Thymus (tissue), 14 donors: ENCODE measurements around the gene SHKBP1. TPM values are rescaled to one million over a fixed set of nuclear protein-coding genes. Genes with fewer than 3 reads are reported as not detected.

Source experiments
- DNase-seq, 9 donors: peaks; one replicate each; pipeline ENCODE4 v3.0.0-alpha.2; 2013; ENCODE audit warnings: low spot score in 9 of 9, low read depth in 6 of 9, missing footprints in 1 of 9
- H3K27ac ChIP-seq, 2 donors: one replicate each; pipeline ENCODE4 v1.5.1; 2013; ENCODE audit warnings: control low read depth in 1 of 2, low read depth in 1 of 2, low read length in 1 of 2, mild to moderate bottlenecking in 1 of 2, moderate library complexity in 1 of 2
- H3K27me3 ChIP-seq, 2 donors: one replicate each; pipeline ENCODE4 v1.5.1; 2013; ENCODE audit warnings: low read length in 1 of 2; ENCODE audit not compliant: control insufficient read depth in 2 of 2, insufficient read depth in 1 of 2
- H3K36me3 ChIP-seq, 2 donors: one replicate each; pipeline ENCODE4 v1.5.1; 2013; ENCODE audit warnings: low read length in 1 of 2, mild to moderate bottlenecking in 1 of 2, moderate library complexity in 1 of 2; ENCODE audit not compliant: control insufficient read depth in 2 of 2, insufficient read depth in 2 of 2
- H3K4me1 ChIP-seq, 2 donors: one replicate each; pipeline ENCODE4 v1.5.1; 2013; ENCODE audit warnings: low read length in 2 of 2; ENCODE audit not compliant: control insufficient read depth in 2 of 2, insufficient read depth in 2 of 2
- H3K4me3 ChIP-seq, 2 donors: one replicate each; pipeline ENCODE4 v1.5.1; 2013; ENCODE audit warnings: low read length in 2 of 2, control low read depth in 1 of 2, mild to moderate bottlenecking in 1 of 2
- H3K9me3 ChIP-seq, 2 donors: one replicate each; pipeline ENCODE4 v1.5.1; 2013; ENCODE audit warnings: low read length in 1 of 2, mild to moderate bottlenecking in 1 of 2; ENCODE audit not compliant: control insufficient read depth in 2 of 2, insufficient read depth in 1 of 2
- WGBS: extraction: QIAGEN DNeasy Blood & Tissue Kit; methylation state at CpG from one replicate; pipeline ENCODE4 v1.1.7; 2013; 5-methylcytosine and 5-hydroxymethylcytosine counted together
- long read RNA-seq, 10 donors: transcript quantifications; one replicate each; lab custom pipeline, GENCODE V29; 2026
- polyA plus RNA-seq: library from polyadenylated mRNA; stranded (reverse); fragments of 200-250 nt; gene quantifications from one replicate; pipeline ENCODE4 v1.2.3, GENCODE V29; 2013
- total RNA-seq: library from RNA; stranded (reverse); fragments of 120-200 nt; gene quantifications from one replicate; pipeline ENCODE4 v1.2.4, GENCODE V29; 2013
- donor health status: healthy.

The SHKBP1 gene
- 33.1 TPM for total RNA-seq
- polyA plus RNA-seq = 117 TPM
- long read RNA-seq, donor 1, partial matches to known transcripts = 0 of 1 reads
- long read RNA-seq, donor 1, other reads (novel, unspliced or antisense) = 0 of 1 reads
- long read RNA-seq, donor 2, transcript SHKBP1-201 (18 exons, 2,363 nt) = major isoform, 47 of 63 reads
- long read RNA-seq, donor 2, partial matches to known transcripts = 9 of 63 reads
- long read RNA-seq, donor 2, other reads (novel, unspliced or antisense) = 0 of 63 reads
- long read RNA-seq, donor 3, transcript SHKBP1-201 (18 exons, 2,363 nt) = major isoform, 16 of 17 reads
- long read RNA-seq, donor 3, partial matches to known transcripts = 0 of 17 reads
- long read RNA-seq, donor 3, other reads (novel, unspliced or antisense) = 0 of 17 reads
- long read RNA-seq, donor 4, partial matches to known transcripts = 6 of 12 reads
- long read RNA-seq, donor 4, other reads (novel, unspliced or antisense) = 0 of 12 reads
- long read RNA-seq, donor 5, transcript SHKBP1-201 (18 exons, 2,363 nt) = major isoform, 22 of 26 reads
- long read RNA-seq, donor 5, partial matches to known transcripts = 0 of 26 reads
- long read RNA-seq, donor 5, other reads (novel, unspliced or antisense) = 0 of 26 reads
- long read RNA-seq, donor 6, transcript SHKBP1-201 (18 exons, 2,363 nt) = major isoform, 6 of 6 reads
- long read RNA-seq, donor 6, partial matches to known transcripts = 0 of 6 reads
- long read RNA-seq, donor 6, other reads (novel, unspliced or antisense) = 0 of 6 reads
- long read RNA-seq, donor 7, transcript SHKBP1-201 (18 exons, 2,363 nt) = major isoform, 8 of 8 reads
- long read RNA-seq, donor 7, partial matches to known transcripts = 0 of 8 reads
- long read RNA-seq, donor 7, other reads (novel, unspliced or antisense) = 0 of 8 reads
- long read RNA-seq, donor 8, transcript SHKBP1-201 (18 exons, 2,363 nt) = major isoform, 7 of 7 reads
- long read RNA-seq, donor 8, partial matches to known transcripts = 0 of 7 reads
- long read RNA-seq, donor 8, other reads (novel, unspliced or antisense) = 0 of 7 reads
- long read RNA-seq, donor 9, transcript SHKBP1-201 (18 exons, 2,363 nt) = major isoform, 6 of 10 reads
- long read RNA-seq, donor 9, partial matches to known transcripts = 0 of 10 reads
- long read RNA-seq, donor 9, other reads (novel, unspliced or antisense) = 0 of 10 reads
- long read RNA-seq, donor 10, transcript SHKBP1-201 (18 exons, 2,363 nt) = major isoform, 14 of 16 reads
- long read RNA-seq, donor 10, partial matches to known transcripts = 0 of 16 reads
- long read RNA-seq, donor 10, other reads (novel, unspliced or antisense) = 0 of 16 reads

- Histone ChIP-seq H3K4me3 (peak within 1 kb of the TSS; percentile 88 to 89), H3K36me3 (peaks cover 19 to 20% of the 10 kb centered on the region in 2 donors), H3K4me1 (peaks cover 14 to 23% of the 10 kb centered on the region in 2 donors), H3K9me3 (no peaks in the 10 kb centered on the region), H3K27me3 (peaks cover 1 to 3% of the 10 kb centered on the region in 2 donors), H3K27ac (peak within 1 kb of the TSS; percentile 62 to 74)
- 4% methylated on average over 53 of the region's 55 CpGs for WGBS
- peak; percentile 89 to 98 (median 93) for DNase-seq
Measured at GRCh38 chr19:40576585-40577451, at the start of gene SHKBP1. SHKBP1 (plus strand) TSS chr19:40576873; CDS start chr19:40576900, 27 bp downstream.

GRCh38 chr19:40528078-40528477, 48.6 kb upstream of the SHKBP1 start:
- Histone ChIP-seq H3K9me3 (no peaks in the 10 kb centered on the region), H3K4me1 (peaks cover 11 to 13% of the 10 kb centered on the region in 2 donors), H3K27ac (no peak overlapping the region), H3K4me3 (no peak overlapping the region), H3K27me3 (peaks cover 20 to 57% of the 10 kb centered on the region in 2 donors), H3K36me3 (no peaks in the 10 kb centered on the region)
- WGBS = 96% methylated on average over 6 of the region's 6 CpGs
- no peak for DNase-seq

GRCh38 chr19:40528533-40529092, 48.1 kb upstream of the SHKBP1 start:
- H3K4me1 ChIP-seq = peaks cover 7 to 13% of the 10 kb centered on the region in 2 donors
- peak overlapping the region in 1 of 2 donors; percentile 7 for H3K27ac ChIP-seq
- no peaks in the 10 kb centered on the region for H3K9me3 ChIP-seq
- H3K4me3 ChIP-seq = no peak overlapping the region
- peaks cover 20 to 52% of the 10 kb centered on the region in 2 donors for H3K27me3 ChIP-seq
- no peak for DNase-seq
- H3K36me3 ChIP-seq = no peaks in the 10 kb centered on the region
- 75% methylated on average over 14 of the region's 14 CpGs for WGBS

- Histone ChIP-seq H3K36me3 (no peaks in the 10 kb centered on the region), H3K27me3 (peaks cover 22 to 52% of the 10 kb centered on the region in 2 donors), H3K4me1 (peaks cover 7 to 13% of the 10 kb centered on the region in 2 donors), H3K4me3 (peak overlapping the region; percentile 27 to 34), H3K27ac (peak overlapping the region in 1 of 2 donors; percentile 7), H3K9me3 (peaks cover 0 to 5% of the 10 kb centered on the region in 2 donors)
- 3% methylated on average over 54 of the region's 54 CpGs for WGBS
- peak; percentile 65 to 95 (median 86) for DNase-seq
Measured at GRCh38 chr19:40529093-40529954, 47.3 kb upstream of the SHKBP1 start.

GRCh38 chr19:40530091-40530901, 46.4 kb upstream of the SHKBP1 start:
- peaks cover 19 to 50% of the 10 kb centered on the region in 2 donors for H3K27me3 ChIP-seq
- peak overlapping the region in 1 of 2 donors; percentile 34 for H3K4me3 ChIP-seq
- 4% methylated on average over 74 of the region's 75 CpGs for whole genome bisulfite sequencing
- H3K27ac ChIP-seq = no peak overlapping the region
- H3K9me3 ChIP-seq = peaks cover 0 to 6% of the 10 kb centered on the region in 2 donors
- peaks cover 7 to 13% of the 10 kb centered on the region in 2 donors for H3K4me1 ChIP-seq
- no peaks in the 10 kb centered on the region for H3K36me3 ChIP-seq
- DNase-seq = peak in 3 of 9 donors; percentile 26 to 42 (median 34)

- DNase-seq = no peak
- H3K4me1 ChIP-seq = peaks cover 7 to 13% of the 10 kb centered on the region in 2 donors
- H3K4me3 ChIP-seq = no peak overlapping the region
- peaks cover 19 to 39% of the 10 kb centered on the region in 2 donors for H3K27me3 ChIP-seq
- H3K36me3 ChIP-seq = no peaks in the 10 kb centered on the region
- peaks cover 0 to 6% of the 10 kb centered on the region in 2 donors for H3K9me3 ChIP-seq
- 84% methylated on average over 2 of the region's 2 CpGs for WGBS
- H3K27ac ChIP-seq = no peak overlapping the region
Measured at GRCh38 chr19:40533508-40533907, 43.2 kb upstream of the SHKBP1 start.

- H3K36me3 ChIP-seq = no peaks in the 10 kb centered on the region
- H3K4me1 ChIP-seq = peaks cover 7 to 9% of the 10 kb centered on the region in 2 donors
- peaks cover 0 to 6% of the 10 kb centered on the region in 2 donors for H3K9me3 ChIP-seq
- H3K4me3 ChIP-seq = no peak overlapping the region
- DNase-seq = no peak
- H3K27me3 ChIP-seq = peaks cover 19 to 40% of the 10 kb centered on the region in 2 donors
- no peak overlapping the region for H3K27ac ChIP-seq
- 81% methylated on average over 4 of the region's 4 CpGs for WGBS
Measured at GRCh38 chr19:40534148-40534547, 42.5 kb upstream of the SHKBP1 start.
